C1 segment of cervical spinal cord (tissue), 14 donors: Measurements from ENCODE around the gene ZNF804A.
"Not testable (repeated sequence)": the region's sequence is repeated elsewhere in the genome, so short reads cannot be mapped to it uniquely, and the experiment has no call there.

Source experiments
- DNase-seq, 14 donors: peaks; one replicate each; lab custom pipeline; 2025; lab: John Stamatoyannopoulos, UW

Gene ZNF804A

DNA sequence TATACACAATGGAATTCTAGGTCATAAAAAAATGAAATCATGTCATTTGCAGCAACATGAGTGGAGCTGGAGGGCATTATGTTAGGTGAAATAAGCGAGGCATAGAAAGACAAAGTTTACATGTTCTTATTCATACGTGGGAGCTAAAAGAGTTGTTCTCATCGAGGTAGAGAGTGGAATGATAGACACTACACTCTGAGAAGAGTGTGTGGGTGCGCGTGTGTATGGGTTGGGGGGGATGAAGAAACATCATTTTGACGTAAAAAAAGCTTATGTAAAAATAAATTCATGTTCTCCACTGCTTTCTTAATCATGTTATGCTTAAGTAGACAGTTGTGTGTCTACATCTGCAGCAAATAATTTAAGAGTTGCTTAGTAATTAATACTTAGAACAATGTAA, 123.6 kb downstream of the ZNF804A start:
- DNase-seq, result no peak

DNA sequence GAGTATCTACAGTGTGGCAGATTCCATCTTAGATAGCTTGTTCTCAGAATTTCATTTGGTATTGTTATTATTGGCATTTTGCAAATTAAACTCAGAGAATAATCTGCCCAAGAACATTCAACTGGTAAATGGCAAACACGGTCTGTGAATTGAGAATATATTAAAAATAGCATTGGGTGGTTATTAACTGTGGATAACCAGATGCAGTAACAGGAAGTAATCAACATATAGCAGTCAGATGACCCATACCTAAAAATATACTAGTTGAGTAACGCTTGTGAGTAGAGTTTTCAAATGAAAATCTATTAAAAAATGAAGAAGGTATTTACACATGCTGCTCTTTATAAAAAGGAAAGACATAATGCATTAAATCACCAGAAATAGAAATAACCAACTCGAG, 129.5 kb downstream of the ZNF804A start:
- no peak for DNase-seq

GRCh38 chr2:184728411-184728810, 130.1 kb downstream of the ZNF804A start:
- DNase-seq, result no peak

- DNase-seq, result no peak
Measured at GRCh38 chr2:184729581-184729980, 131.3 kb downstream of the ZNF804A start.

GRCh38 chr2:184730288-184730687, 132.0 kb downstream of the ZNF804A start:
- DNase-seq, result no peak

GRCh38 chr2:184734338-184734737, 136.0 kb downstream of the ZNF804A start:
- no peak for DNase-seq

GRCh38 chr2:184735611-184736010, 137.3 kb downstream of the ZNF804A start:
- DNase-seq, result no peak

GRCh38 chr2:184743096-184743495, 144.8 kb downstream of the ZNF804A start:
- DNase-seq, result no peak

DNA sequence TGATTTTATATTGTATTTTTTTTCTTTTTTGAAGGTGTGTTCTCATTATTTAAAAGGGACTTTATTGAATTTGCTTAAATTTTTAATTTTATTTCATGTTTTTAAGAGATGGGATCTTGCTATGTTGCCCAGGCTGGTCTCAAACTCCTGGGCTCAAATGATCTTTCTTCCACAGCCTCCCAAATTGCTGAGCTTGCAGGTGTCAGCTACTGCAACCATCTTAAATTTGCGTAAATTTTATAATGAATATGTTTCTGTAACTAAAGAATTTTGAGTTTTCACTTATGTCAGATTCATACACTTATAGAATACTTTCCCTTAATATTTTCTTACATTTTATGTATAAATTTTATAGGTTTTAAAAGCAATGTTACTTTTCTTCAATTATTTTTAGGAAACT, 157.8 kb downstream of the ZNF804A start:
- DNase-seq, result no peak

- no peak for DNase-seq
Measured at GRCh38 chr2:184756885-184757284, 158.6 kb downstream of the ZNF804A start.

GRCh38 chr2:184759557-184760255, 161.4 kb downstream of the ZNF804A start:
- DNase-seq, result not testable (repeated sequence)

GRCh38 chr2:184760931-184761330, 162.6 kb downstream of the ZNF804A start:
- no peak for DNase-seq

DNA sequence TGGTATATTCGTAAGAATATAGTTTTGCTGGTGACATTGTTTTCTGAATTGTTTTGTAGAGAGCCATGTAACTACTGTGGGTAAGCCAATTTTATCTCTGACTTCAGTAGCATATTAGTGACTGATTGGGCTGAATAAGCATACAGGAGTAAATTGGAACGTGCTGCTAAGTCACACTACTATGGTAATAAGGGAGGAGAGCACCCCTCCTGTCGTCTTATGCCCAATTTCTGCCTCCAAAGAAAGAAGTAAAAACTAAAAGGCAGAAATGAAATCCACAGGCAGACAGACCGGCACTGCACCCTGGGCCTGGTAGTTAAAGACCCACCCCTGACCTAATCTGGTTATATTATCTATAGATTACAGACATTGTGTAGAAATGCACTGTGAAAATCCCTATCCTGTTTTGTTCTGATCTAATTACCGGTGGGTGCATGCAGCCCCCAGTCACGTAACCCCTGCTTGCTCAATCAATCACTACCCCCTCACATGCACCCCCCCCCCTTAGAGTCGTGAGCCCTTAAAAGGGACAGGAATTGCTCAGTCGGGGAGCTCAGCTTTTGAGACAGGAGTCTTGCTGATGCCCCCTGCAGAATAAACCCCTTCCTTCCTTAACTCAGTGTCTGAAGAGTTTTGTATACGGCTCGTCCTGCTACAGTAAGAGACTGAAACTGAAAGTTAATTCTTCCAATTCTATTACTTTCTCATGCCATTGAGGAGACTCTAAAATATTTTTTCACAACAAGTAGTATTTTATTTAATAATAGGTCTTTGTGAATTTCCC, 167.0 kb downstream of the ZNF804A start:
- DNase-seq, result no peak

- no peak for DNase-seq
Measured at GRCh38 chr2:184767059-184767458, 168.7 kb downstream of the ZNF804A start.

- no peak for DNase-seq
Measured at GRCh38 chr2:184769023-184769422, 170.7 kb downstream of the ZNF804A start.

- DNase-seq, result no peak
Measured at GRCh38 chr2:184769686-184770085, 171.4 kb downstream of the ZNF804A start.

GRCh38 chr2:184779777-184780176, 181.4 kb downstream of the ZNF804A start:
- DNase-seq, result no peak

DNA sequence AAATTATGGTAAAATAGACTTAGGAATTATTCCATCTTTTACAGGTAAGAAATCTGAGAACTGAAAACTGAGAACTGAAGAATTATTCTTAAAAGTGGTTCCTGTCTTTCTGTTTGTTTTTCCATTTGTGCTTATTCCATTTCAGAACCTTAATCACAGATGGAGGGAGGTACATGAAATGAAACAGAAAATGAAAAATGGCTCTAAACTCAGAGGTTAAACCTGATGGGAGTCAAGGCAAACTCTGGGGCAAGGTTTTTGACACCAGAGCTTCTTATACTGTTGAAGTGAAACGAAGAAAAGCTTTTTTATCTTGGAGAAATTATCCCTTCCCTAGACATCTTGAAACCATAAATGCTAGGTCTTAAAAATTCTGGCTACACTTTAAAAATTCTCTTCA, 182.1 kb downstream of the ZNF804A start:
- no peak for DNase-seq

DNA sequence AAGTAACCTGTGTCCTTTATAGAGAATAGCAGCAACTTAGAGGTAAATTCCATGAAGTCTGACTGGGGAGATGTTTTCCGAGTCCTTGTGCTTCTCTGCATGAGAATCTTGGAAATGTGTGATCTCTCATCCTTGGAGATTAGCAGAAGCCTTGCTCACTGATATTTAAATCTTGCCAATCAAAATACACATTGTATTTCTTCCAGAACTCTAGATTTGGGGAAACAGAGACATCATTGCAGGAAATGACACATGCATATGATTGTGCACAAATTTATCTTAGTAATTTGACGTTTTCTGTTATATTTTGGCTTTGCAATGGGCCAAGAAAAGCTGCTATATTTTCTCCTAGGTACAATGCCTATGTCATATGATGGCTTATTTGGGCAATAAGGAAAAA, 182.6 kb downstream of the ZNF804A start:
- DNase-seq, result no peak

DNA sequence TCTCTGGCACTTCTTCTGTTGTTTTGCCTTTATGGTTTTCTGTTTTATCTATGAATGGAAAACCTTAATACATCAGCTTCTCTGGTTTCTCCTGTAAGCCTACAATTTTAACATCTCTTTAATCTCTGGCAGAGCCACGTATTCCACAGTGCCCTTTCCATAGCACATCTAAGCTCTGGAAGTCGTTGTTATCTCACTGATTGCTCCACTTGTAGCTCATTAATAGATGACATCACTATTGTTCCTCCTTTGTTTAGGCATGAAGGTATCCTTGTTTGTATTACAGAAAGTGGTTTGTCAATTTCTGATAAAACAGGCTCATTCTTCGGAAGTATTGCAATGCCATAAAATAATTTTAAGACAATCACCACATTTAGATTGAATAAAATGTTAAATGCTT, 185.2 kb downstream of the ZNF804A start:
- DNase-seq, result no peak

DNA sequence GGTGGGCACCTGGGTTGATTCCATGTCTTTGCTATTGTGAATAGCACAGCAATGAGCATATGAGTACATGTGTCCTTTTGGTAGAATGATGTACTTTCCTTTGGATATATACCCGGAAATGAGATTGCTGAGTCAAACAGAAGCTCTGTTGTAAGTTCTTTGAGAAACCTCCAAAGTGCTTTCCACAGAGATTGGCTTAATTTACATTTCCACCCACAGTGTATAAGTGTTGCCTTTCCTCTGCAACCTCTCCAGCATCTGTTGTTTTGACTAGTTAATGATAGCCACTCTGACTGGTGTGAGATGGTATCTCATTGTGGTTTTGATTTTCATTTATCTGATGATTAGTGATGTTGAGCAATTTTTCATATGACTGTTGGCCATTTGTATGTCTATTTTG, 194.8 kb downstream of the ZNF804A start:
- no peak for DNase-seq

GRCh38 chr2:184799379-184799778, 201.1 kb downstream of the ZNF804A start:
- no peak for DNase-seq

GRCh38 chr2:184814421-184814820, 216.1 kb downstream of the ZNF804A start:
- DNase-seq, result no peak
